Sigmoid colon (tissue), 4 donors: ENCODE measurements around the gene FRAS1.

Source experiments
- EP300 ChIP-seq, 4 donors: sonication (generic); formaldehyde crosslinking; IDR thresholded peaks; one replicate each; pipeline ENCODE4 v1.6.1; 2017; ENCODE audit warnings: antibody characterized with exemption in 4 of 4
- POLR2A ChIP-seq, 2 donors: fragments of 450-650 bp; IDR thresholded peaks; one replicate each; pipeline ENCODE4 v1.6.1; 2016; ENCODE audit warnings: antibody characterized with exemption in 2 of 2, mild to moderate bottlenecking in 2 of 2, moderate library complexity in 2 of 2
- POLR2AphosphoS5 ChIP-seq, 4 donors: sonication (generic); formaldehyde crosslinking; IDR thresholded peaks; one replicate each; pipeline ENCODE4 v1.6.1; 2017; ENCODE audit warnings: antibody characterized with exemption in 4 of 4
- TF ChIP-seq, protein P1 (sequence below), 4 experiments: fragments of 450-650 bp in 3 of 4; fragments of 200-600 bp in 1 of 4; IDR thresholded peaks; one replicate each; pipeline ENCODE4 v1.5.1; 2016 to 2019; ENCODE audit warnings: antibody characterized with exemption in 4 of 4, mild to moderate bottlenecking in 3 of 4, moderate library complexity in 2 of 4

DNA sequence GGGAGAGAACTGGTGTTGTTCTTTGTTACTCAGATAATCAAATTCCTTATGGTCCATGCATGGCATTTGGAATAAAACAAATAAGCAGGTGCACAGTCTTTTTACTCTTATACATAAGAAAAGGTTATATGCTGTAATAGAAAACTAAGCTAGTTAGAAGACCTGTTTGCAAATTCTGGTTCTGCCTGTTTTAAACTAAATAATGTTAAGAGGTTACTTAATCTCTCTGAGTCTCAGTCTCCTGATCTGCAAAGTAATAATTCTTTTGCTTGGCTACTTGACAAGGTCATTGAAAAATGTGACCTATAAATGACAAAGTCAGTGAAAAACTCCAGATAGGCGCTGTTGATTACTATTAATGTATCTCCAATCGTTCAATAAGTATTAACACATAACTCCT lies 451.9 kb downstream of the FRAS1 start:
- TF ChIP-seq, protein P1, sequence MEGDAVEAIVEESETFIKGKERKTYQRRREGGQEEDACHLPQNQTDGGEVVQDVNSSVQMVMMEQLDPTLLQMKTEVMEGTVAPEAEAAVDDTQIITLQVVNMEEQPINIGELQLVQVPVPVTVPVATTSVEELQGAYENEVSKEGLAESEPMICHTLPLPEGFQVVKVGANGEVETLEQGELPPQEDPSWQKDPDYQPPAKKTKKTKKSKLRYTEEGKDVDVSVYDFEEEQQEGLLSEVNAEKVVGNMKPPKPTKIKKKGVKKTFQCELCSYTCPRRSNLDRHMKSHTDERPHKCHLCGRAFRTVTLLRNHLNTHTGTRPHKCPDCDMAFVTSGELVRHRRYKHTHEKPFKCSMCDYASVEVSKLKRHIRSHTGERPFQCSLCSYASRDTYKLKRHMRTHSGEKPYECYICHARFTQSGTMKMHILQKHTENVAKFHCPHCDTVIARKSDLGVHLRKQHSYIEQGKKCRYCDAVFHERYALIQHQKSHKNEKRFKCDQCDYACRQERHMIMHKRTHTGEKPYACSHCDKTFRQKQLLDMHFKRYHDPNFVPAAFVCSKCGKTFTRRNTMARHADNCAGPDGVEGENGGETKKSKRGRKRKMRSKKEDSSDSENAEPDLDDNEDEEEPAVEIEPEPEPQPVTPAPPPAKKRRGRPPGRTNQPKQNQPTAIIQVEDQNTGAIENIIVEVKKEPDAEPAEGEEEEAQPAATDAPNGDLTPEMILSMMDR (IDR thresholded peaks at IDR 0.05): no peak
- no peak for TF ChIP-seq POLR2A (IDR thresholded peaks at IDR 0.05)
- no peak for TF ChIP-seq POLR2AphosphoS5 (IDR thresholded peaks at IDR 0.05)
- TF ChIP-seq EP300 (IDR thresholded peaks at IDR 0.05): no peak
